Stimulated activated naive CD8-positive, alpha-beta T cell treated with anti-CD3 and anti-CD28 coated beads, Interleukin-15, Interleukin-2, amounts not matched to agents 100 U/mL and 50 U/mL, for 24 hours (primary cell): Measurements from ENCODE around the gene STEAP4.

Experiments
- ATAC-seq: fragments of 150-1000 bp; cut with Tn5 transposase; one replicate; pipeline ENCODE4 v1.10.0; 2021
- DNase-seq: peaks from one replicate; pipeline ENCODE4 v3.0.0; 2021

Gene STEAP4

DNA sequence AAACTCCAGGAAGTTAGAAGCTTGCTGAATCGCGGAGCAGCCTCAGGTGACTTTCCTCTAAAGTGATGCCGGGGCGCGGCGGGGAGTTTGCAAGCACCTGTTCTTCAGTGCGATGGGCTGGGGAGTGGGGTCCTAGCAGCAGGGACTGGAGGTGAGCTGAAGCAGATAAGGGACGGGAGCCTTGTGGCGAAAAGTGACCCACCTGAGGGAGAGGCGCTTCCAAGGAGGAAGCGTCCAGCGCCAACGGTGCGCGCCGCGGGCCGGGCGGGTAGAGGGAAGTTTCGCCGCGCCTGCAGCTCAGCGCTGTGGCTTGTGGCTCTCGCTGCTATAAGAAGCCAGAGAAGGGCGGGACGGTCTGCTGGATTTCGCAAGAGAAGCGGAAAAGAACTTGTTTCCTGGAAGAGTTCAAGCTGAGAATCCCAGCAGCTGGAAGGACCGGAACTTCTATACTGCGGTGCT, at the start of gene STEAP4:
Gene STEAP4, minus strand, starts transcription at position 305 of the 459 bp plus-strand sequence. CDS start 22,625 bp downstream, outside the sequence.
- peak; percentile 3 for DNase-seq
- no peak for ATAC-seq

DNA sequence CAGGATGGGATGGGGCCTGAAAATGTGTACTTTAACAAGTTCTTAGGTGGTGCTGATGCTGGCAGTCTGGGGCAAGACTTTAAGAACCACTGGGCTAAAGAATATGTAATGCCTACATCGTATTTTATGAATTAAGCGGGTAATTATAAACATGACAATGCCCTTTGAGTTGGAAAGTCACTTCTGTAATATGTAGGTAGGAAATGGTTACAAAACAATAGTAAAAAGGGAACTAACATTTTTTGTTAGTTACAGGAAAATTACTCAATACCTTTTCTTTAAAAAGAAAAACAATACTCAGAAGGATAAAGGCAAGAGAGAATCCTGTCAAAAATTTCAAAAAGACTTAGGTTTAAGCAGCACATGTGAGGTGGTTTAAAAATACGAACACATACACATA, 48.3 kb upstream of the STEAP4 start:
- no peak for ATAC-seq
- DNase-seq: no peak

DNA sequence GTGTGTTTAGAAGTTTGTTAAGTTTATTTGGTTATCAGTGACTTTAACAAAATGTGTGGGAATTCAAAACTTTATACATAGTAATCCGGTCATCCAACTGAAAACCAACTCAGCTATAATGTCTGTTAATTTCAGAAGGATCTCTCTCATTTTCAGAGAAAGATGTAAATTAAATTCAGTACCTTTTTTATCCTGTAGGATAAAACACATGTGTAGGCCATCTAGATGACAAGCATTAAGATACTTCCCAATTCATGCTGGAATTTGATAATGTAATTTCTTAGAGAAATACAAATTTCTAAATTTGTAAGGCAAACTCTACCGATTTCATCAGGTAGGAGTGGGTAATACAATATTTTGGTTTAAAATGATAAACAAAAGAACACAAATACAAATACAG, 43.4 kb upstream of the STEAP4 start:
- ATAC-seq (no peak), DNase-seq (no peak)

DNA sequence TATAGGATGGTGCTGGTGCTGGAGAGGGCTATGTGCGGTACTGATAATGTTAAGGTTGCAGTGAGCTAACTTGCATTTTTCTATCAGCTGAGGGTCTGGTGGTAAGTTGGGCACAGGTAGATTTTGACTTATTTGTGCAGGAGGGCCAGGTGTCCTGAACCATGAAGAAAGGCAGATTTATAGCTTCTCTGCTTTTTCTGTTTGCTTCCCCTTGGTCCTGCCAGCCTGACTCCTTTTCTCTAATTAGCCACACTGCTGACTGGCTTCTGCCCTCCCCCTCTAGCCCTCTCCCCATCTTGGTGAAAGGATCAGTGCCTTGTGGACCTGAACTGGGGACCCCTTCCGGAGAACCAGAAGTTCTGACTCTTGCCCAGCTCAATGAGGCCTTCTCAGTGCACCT, 40.8 kb upstream of the STEAP4 start:
- ATAC-seq (no peak), DNase-seq (no peak)

DNA sequence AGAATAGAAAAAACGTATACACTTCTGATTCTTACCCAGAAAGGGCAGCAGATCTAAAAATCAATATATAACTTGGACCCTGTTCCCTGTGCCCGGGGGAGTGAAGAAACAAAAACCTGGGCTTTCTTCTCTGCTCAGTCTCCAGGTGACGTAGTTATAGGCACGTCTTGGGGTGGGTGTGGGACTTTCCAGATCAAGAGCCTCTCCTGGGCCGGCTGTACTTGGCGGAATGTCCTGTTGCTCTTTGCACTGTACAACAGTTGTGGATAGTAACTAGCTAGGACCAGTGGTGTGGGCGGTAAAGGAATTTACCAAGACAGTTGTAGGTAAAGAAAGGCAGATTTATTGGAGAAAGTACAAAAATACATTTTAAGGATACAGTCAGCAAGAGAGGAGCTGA, 40.4 kb upstream of the STEAP4 start:
- no peak for DNase-seq
- ATAC-seq: no peak

DNA sequence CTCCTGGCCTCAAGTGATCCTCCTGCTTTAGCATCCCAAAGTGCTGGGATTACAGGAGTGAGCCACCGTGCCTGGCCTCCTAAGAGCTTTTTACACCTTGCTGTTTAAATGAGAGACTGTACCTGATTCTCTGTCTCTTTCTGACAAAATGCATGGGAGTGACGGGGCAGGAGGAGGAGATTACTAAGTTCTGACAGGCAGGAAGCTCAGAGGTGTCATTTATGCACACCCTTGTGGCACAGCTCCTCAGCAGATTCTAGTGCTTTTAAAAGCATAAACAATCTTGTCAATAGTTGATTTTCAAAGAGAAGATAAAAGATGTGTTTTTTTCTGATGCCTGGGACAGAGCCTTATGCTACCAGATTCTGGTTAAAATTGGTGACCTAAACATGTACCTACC, 39.7 kb upstream of the STEAP4 start:
- DNase-seq (no peak), ATAC-seq (no peak)

DNA sequence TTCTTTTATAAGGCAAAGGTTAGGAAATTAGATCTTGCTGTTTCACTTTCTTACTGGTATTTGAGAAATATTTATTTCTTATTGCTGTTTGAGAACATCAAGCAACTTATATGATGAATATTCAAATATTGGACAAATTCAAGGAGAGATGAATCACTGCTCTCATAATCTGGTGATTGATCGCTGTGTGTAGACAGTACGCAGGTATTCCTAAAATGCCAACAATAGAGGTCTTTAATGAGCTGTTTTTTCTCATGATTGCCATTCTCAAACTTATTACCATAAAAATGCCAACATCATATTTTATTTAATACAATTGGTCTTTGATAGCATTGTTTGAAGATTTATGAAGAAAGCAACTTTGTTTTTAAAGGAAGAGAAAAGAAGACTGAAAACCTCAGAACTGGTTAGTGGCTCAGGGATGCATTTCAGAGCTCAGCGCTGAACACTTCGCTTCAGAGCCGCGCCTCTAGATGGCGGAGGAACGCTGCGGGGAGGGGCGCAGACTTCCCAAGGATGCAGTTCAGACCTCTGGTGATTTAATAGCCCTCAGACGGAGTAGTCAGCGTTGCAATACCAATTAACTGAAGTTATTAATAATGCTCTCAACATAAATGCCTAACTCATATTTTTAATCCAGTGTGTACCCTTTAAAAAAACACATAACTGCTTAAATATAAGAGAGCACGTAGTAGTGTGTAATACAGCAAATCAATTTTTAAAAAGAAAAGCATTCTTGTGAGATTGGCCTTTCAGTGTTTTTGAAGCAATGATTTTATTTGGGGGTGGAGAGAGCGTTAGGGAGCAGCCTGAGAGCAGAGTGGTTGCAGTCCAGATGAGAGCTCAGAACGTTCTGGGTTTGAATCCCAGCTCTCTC, 38.5 kb upstream of the STEAP4 start:
- ATAC-seq: peak; percentile 28
- DNase-seq: peak; percentile 25

DNA sequence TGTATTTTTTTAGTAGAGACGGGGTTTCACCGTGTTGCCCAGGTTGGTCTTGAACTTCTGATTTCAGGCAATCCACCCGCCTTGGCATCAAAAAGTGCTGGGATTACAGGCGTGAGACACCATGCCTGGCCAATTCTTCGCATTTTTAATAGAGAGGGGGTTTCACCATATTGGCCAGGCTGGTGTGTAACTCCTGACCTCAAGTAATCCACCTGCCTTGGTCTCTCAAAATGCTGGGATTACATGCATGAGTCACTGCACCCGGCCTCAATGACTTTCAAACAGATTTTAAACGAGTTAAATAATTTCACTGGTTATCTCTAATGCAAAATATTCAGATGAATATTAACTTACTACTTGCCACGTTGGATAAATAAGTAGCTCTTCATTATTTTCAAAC, 37.6 kb upstream of the STEAP4 start:
- ATAC-seq (no peak), DNase-seq (no peak)

DNA sequence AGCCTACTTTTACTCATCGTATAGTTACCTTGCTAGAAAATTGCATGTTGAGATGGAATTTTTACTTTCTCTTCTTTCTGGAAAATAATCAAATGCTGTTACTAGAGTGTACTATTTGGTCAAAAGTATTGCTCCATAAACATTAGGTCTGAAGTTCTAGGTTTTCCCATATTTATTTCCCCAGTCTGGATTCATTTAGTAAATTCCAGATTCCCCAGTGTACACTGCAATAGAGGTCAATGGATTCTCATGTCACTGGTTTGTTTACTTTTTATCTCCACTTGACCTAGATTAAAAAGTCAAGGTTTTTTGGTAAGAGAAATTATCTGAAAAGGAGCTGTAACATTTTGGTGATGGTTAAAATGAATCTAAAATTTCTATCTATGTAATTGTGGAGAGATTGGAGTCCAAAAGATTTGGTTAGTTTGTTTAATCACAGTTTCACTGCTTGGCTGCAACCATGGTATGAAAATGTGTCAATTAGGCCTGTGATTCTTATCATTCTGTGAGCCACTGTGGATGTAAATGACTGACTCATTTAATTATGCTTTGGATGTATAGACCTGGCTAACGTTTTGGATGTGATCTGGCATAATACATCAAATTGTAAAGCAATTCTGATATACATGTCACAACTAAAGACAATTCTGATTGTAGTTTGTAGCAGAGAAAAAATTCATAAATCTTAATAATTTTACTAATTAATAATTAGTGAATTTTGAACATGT, 32.7 kb upstream of the STEAP4 start:
- ATAC-seq: no peak

DNA sequence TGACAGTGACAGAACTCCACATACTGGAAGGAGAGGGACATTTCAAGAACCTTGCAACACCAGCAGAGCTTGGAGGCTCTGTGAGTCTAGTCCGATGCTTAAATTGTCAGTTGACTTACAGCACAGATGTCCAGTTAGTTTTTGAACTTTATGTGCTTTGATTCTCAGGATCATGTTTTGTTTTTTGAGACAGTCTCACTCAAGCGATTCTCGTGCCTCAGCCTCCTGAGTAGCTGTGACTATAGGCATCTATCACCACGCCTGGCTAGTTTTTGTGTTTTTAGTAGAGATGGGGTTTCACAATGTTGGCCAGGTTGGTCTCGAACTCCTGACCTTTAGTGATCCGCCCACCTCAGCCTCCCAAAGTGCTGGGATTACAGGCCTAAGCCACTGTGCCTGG, 31.8 kb upstream of the STEAP4 start:
- ATAC-seq (no peak), DNase-seq (no peak)

More for the DNA sequence above, 32.7 kb upstream of the STEAP4 start:
- DNase-seq: no peak

DNA sequence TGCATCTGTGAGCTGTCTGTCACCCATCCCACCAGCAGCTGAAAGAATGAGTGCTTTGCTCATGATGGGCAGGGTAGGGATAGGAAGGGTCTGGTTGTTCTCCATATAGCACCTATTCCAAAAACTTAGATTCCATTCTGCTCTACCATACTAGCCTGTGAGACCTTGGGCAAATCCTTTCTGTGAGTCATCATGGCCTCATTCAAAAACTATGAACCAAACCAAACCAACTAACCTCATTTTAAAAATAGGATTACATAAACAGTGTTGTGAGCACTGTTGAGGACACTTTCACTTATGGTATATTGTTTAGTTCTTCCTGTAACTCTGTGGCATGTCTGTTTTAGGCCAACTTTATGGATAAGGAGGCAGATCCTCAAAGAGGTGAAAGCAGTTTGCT, 30.9 kb upstream of the STEAP4 start:
- no peak for ATAC-seq
- no peak for DNase-seq

DNA sequence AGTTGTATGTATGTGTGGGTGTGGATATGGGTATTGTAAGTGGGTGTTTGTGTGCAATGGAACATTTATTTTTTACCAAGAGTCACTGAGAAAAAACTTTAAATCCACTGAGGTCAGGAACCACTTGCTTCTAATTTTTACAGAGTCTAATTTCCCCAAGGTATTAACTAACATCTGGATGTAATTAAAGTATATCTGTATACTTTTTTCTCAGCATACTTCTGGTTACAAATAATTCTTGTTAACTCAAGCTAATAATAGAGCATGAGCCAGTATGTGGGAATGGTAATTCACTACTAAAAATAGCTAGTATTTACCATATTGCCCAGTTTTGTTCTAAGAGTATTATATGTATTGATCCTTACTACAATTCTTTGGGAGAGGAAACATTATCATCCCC, 24.6 kb upstream of the STEAP4 start:
- DNase-seq (no peak), ATAC-seq (no peak)

DNA sequence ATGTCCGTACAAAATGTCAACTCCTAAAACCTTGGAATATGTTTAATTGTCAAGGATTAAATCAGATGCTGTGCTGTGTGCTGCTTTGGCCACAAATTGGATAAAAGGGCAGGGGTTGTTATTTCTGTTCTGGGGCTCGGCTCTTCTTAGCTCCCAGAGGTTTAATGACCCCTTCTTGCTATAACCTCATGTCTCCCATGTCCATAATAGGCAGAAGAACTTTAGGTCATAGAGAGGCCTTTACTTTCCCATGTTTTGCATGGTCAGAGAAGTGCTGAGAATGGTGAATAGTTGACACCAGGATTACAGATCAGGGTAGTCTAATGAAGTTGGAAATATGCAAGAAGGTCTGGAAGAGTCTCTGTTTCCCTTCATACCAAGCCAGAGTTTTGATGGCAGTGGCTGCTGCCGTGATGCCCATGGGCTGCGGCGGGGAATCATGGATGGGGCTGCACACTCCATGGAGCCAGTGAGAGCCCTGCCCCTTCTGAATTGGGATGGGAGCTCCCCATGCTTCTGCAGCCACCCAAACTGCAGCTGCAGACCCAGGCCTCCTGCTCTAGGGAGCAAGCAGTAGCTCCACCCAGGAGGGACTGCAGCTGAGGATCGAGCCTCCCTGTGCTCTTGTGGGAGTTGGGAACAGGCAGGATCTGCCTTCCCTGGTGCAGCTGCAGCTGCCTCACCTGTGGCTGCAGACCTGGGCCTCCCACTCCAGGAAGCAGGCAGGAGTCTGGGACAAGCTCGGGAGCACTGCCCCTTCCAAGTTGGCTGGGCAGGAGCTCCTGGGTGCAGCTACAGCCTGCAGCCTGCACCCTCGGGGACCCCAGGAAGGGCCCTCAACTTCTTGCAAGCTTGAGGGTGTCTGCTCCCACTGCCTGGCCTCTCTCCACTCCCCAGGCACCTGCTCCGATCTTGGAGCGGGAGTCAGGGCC, 23.1 kb upstream of the STEAP4 start:
- DNase-seq (no peak), ATAC-seq (no peak)

DNA sequence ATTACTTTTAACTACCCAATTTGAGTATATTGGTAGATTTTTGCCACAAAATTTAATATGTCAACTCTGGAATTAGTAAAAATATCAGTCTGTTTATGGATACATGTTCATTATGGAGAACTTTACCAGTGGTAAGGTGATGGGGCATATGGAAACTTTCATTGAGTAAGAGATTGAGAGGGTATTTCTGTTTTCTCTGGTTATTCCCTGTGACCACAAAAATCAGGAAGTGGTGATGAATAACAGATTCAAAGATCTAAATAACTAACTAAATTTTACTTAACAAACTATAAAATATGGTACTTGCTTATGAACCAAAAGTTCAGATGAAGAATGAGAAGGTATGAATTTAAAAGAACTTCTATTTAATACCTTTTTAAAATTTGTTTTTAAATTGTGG, 22.1 kb upstream of the STEAP4 start:
- DNase-seq: no peak
- no peak for ATAC-seq

DNA sequence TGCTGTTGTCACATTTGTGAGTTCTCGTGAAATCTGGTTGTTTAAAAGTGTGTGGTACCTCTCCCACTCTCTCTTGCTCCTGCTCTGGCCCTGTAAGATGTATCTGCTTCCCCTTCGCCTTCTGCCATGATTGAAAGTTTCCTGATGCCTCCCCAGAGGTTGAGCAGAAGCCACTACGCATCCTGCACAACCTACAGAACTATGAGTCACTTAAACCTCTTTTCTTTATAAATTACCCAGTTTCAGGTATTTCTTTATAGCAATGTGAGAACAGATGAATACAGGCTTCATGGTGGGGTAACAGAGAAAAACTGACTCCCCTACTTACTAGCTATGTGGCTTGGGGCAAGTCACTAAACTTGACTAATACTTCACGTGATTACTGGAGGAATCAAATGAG, 18.0 kb upstream of the STEAP4 start:
- peak; percentile 72 for ATAC-seq

DNA sequence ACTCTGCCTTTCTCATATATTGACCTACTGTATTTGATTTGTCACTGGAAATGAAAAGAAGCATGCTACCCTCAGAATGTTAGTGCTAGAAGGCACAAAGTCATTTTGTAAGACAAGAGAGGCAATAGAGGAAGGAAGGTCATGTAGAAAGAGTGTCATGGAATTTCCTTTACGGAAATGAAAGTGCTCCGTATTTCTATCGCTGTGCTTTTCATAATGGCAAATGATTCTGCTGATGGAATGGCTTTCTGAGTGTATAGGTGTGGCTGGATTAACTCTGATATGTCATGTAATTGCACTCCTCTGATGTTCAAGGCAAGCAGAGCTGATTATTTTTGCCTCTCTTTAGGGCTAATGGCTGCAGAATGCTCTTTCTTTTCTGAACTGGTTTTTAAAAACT, 15.5 kb upstream of the STEAP4 start:
- no peak for DNase-seq
- ATAC-seq: peak; percentile 14

More for the DNA sequence above, 18.0 kb upstream of the STEAP4 start:
- no peak for DNase-seq

DNA sequence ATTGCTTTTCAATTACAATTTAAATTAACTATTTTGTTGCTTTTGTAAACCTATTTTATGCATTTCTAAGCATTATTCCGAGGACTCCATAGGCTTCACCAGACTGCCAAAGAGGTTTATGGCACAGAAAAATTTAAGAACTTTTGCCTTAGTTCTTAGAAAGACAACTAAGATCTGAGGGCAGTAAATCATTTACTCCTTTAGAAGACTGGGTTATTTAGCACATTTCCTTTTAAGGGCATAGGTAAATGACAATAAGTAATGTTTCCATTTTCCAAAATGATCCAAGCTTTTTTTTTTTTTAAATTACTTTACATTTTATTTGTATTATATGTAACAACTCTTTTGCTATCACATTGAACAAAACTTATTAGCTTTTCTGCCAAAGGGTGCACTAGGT, 15.0 kb upstream of the STEAP4 start:
- no peak for DNase-seq
- no peak for ATAC-seq

DNA sequence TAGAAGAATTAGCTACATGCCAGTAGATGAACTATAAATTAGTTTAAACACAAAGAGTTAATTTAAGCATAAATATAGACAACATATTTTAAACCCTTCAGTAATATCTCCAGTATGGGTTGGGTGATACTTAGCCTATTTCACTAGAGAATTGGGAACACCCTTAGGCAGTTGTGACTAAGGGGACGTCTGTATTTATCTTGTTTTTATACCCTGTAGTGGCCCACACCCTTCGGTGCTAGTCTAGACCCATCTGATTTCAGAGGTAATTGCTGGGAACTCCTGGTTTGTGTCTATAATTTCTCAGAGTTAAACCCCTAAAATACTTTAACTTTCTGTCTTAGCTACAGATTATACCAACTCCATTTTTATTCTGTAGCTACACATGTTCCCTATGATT, 11.5 kb upstream of the STEAP4 start:
- ATAC-seq (no peak), DNase-seq (no peak)

DNA sequence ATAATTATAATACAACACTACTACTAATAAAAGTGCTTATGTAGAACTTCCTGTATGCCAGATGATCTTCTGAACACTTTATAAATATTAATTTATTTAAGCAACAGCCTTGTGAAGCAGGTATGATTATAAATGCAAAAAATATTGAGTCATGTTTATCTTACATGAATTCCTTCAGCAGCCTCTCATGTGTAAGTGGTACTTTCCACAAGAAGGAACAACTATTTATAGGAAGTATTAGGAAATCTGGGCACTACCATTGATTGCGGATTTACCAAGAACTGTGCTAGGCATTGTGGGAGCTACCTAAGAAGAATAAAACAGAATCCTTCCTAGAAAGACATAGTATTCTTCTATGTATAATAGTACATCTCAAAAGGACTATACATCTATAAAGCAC, 10.7 kb upstream of the STEAP4 start:
- DNase-seq (no peak), ATAC-seq (no peak)

DNA sequence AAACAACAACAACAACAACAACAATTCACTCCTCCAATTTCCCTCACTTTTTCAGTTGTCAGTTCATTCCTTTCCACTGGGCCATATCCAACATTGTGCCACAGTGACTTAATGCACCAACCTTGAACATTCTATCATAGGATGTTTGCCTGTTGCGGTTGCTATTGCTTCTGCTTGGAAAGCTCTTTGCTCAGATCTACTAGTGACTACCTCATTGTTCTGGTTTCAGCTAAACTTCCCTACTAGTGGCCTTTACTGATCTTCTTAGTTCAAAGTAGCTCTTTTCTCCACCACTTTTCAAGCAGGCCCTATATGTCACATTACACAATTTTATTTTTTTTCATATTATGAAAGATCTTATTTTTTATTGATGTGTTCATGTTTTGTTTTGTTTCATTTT, 9.8 kb upstream of the STEAP4 start:
- DNase-seq (no peak), ATAC-seq (no peak)

DNA sequence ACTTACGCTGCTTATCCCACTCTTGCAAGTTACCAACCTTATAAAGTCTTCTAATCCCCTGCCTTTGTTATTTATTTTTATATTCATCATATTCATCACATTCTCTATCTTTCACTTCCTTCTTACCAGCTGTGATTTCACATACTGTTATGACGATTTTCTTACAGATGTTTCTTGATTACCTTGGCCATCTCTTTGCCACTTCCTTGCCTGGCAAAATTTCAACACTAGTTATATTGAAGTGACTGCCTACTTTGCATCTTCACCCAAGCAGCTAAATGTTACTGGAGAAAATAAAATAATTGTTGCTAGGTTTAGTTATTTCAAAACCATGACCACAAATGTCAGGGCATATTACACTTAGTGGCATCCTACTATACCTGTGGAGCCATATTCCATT, 8.8 kb upstream of the STEAP4 start:
- ATAC-seq: no peak

DNA sequence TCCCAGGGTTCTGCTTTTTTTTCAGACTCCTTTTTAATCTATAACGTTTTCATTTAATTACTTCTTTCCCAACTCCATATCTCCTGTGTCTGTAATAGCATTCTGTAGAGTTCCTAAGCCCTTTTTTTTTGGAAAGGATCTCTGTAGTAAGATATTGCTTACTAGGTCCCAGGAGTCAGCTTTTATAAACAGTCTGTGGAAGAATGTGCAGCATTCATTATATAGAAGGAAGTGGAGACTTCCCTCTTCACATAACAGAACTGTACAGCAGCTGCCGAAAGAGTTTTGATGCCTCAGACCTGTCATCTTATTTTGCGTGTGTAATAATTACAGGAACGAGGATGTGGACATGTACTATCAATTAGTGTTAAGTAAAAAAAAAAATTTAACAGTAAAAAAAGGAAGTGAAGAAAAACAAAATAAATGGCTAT, 7.4 kb upstream of the STEAP4 start:
- ATAC-seq: no peak

More for the DNA sequence above, 8.8 kb upstream of the STEAP4 start:
- no peak for DNase-seq

More for the DNA sequence above, 7.4 kb upstream of the STEAP4 start:
- no peak for DNase-seq
